Inferior parietal cortex (tissue), 1 donor: ENCODE data around the gene PRDM16.

Source experiments
- DNase-seq: peaks from one replicate; pipeline ENCODE4 v3.0.0-alpha.2; 2016; ENCODE audit errors: extremely low spot score

The PRDM16 gene

GRCh38 chr1:3336641-3337630 lies 267.9 kb downstream of the PRDM16 start:
- DNase-seq = no peak

- no peak for DNase-seq
Observed at GRCh38 chr1:3337798-3338724, 269.1 kb downstream of the PRDM16 start.

DNA sequence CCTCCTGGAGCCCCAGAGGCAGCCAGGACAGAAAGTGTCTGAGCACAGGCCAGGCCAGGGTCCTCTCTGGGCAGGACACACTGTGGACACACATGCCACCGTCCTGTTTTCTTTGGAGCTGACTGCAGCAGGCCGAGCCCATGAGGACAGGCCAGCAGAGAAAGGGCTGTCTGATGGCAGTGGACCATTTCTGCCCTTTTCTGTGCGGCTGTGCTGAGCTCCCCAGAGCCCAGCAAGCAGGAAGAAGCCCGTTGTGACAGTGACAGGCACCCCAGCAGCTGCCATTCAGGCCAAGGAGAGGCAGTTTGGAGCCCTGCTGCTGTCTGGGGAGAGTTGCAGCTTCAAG lies 269.7 kb downstream of the PRDM16 start:
- no peak for DNase-seq

GRCh38 chr1:3339856-3340255 lies 270.9 kb downstream of the PRDM16 start:
- no peak for DNase-seq

GRCh38 chr1:3340548-3341235 lies 271.7 kb downstream of the PRDM16 start:
- no peak for DNase-seq

DNA sequence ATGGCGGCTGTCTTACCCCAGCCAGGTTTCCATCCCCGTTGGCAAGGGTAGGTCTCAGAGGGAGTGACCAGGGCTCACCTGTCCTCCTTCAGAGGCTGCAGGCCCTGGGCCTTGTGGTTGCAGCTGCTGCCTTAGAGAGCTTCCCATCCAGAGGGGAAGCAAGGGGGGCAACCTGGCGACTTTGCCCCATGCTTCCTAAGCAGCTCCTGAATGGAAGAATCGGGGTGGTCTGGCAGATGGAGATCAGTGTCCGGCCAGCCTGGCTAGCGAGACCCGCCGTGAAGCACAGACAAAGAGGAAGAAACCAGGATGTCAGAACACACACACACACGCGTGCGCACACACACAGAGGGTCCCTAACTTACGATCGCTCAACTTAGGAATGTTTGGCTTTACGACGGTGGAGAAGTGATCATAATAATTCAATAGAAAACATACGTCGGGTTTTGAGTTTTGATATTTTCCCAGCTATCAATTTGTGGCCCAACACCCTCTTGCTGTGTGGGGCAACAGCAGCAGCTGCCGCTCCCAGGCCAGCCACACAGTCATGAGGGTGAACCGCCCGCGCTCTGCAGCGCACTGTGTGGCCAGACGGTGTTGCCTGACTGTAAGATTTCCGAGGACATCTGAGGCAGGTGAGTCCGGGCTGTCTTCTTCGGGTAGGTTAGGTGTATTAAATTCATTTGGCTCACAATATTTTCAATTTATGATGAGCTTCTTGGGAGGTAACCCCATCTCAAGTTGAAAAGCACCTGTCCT lies 272.4 kb downstream of the PRDM16 start:
- no peak for DNase-seq

- no peak for DNase-seq
Observed at GRCh38 chr1:3342960-3343359, 274.0 kb downstream of the PRDM16 start.

GRCh38 chr1:3344395-3344794 lies 275.4 kb downstream of the PRDM16 start:
- DNase-seq = no peak

GRCh38 chr1:3345792-3346191 lies 276.8 kb downstream of the PRDM16 start:
- DNase-seq = no peak

DNA sequence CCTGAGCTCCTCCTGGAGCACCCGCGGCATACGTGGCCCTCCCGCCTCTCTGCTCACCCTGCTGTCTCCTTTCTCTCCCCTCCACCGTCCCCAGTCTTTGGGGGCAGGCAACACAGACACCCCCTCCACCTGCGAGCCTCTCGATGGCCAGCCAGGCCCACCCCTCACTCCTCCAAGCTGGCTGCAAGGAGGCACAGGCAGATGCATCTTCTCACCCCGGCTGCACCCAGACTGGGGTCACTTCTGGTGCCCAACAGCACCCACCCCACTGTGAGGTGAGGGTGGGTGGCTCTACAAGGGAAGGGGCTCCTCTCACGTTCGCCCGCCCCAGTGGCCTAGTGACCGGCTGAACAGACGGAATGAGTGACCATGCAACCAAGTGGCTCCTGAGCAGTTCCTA lies 277.5 kb downstream of the PRDM16 start:
- no peak for DNase-seq

GRCh38 chr1:3347257-3348020 lies 278.4 kb downstream of the PRDM16 start:
- DNase-seq = no peak

DNA sequence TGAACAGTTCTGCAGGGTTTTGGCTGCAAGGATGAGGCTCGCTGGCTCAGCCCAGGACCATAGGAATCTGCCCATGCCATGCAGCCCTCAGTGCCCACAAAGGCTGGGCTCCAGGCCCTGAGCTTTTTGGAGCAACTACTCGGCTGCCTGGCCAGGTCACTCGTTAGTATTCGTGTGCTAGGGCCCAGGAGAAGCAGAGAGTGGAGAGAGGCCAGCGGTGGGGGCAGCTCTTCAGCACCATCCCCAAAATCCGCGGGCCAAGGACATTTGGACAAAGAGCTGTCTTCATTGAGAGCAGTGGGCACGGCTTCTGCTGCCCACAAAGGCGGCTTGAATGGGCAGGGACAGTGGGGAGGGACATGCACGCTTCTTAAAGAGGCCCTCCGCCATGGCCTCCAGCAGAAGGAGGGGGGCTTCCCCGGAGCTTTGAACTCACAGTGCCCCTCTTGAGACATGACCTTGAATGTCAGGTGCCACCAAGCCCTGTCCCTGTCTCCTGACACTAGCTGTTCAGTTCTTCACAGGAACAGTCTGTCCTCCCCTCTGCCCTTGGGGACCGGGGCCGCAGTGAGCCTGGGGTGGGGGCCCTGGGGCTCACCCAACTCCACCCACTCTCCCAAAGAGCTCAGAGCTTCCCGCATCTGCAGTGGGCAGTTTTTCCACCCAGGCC lies 279.3 kb downstream of the PRDM16 start:
- peak; percentile 28 for DNase-seq

GRCh38 chr1:3349161-3349967 lies 280.4 kb downstream of the PRDM16 start:
- DNase-seq = no peak

GRCh38 chr1:3349968-3350299 lies 280.9 kb downstream of the PRDM16 start:
- no peak for DNase-seq

- DNase-seq = peak; percentile 45
Observed at GRCh38 chr1:3350506-3351261, 281.7 kb downstream of the PRDM16 start.

DNA sequence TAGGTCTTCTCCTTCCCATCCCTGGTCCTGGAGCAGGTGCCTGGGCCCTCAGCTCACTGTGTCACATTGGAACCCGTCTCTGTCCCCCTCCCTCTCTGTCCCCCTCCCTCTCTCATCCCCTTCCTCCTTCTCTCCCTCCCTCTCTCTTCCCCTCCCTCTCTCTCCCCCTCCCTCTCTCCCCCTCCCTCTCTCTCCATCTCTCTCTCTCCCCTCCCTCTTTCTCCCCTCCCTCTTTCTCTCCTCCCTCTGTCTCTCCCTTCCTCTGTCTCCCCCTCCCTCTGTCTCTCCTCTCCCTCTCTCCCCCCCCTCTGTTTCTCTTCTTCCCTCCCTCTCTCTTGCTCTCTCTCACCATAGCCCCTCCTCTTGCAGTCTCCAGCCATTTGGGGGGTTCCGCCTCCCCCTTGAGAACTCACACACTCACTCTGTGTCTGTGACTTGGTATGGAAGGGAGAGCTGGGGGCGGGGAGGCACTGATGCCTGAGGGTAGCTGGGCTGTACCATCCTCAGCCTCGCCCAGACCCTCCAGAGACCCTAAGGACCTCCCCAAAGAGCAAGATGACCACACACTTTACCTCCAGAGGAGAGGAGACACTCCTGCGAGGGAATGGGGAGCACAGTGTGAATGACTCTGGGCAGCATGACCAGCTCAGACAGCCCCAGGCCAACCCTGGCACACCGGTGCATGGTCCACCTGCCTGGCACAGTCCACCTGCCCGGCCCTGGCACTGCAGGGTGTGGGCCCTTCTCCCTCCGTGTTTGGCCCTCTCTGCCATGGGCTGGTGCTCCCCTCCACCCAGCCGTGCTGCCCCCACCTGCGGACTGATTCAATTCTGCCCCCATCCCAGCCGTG lies 282.7 kb downstream of the PRDM16 start:
- DNase-seq = no peak

- DNase-seq = no peak
Observed at GRCh38 chr1:3352299-3352951, 283.4 kb downstream of the PRDM16 start.
